Stimulated activated CD4-positive, alpha-beta T cell treated with anti-CD3 and anti-CD28 coated beads, Interleukin-2, amount 100 ng/mL, for 24 hours (primary cell): Measurements from ENCODE around the gene SHROOM2.

Source experiments
- DNase-seq, 2 donors: peaks; one replicate each; pipeline ENCODE4 v3.0.0-alpha.2; 2020

The SHROOM2 gene

GRCh38 chrX:9903146-9903545 is 116.9 kb downstream of the SHROOM2 start:
- no peak for DNase-seq

GRCh38 chrX:9905288-9905687 is 119.1 kb downstream of the SHROOM2 start:
- no peak for DNase-seq

DNA sequence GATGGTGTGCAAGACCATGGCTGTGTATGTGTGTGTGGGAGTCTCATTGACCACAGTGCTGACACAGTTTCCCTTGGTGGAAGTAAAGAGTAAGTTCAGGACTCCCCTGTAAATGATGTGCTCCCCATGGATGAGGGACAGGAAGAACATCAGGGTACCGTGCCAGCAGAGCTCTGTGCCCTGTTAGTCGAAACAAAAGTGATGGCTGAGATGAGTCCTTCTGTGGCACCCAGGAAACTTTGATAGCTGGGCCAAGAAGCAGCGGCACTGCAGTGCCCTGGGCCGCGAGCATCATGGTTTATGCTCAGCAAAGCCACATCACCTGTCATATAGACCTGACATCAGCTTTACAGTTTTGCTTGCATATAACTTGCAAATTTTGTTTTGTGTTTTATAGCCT is 119.5 kb downstream of the SHROOM2 start:
- DNase-seq = no peak

- no peak for DNase-seq
Measured at GRCh38 chrX:9906919-9907318, 120.7 kb downstream of the SHROOM2 start.

- DNase-seq = no peak
Measured at GRCh38 chrX:9907645-9908387, 121.6 kb downstream of the SHROOM2 start.

GRCh38 chrX:9909254-9909653 is 123.0 kb downstream of the SHROOM2 start:
- no peak for DNase-seq

DNA sequence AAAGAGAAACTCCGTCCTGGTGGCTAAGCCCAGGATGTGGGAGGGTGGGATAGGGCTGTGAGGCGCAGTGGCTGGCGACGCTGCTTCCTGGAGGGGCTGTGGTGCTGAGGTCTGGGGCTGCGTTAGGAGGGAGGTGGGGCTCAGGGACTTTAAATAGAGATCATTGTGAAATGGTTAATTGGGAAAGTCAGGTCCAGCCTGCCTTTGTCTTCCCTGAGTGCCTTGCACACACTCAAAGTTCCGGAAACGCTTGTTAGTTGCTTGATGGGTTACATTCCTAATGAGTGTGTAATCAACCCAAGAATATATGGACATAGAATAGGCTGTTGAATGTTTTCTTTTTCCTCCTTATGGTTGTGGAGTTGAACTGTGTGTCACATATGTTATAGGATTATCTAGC is 125.3 kb downstream of the SHROOM2 start:
- no peak for DNase-seq

DNA sequence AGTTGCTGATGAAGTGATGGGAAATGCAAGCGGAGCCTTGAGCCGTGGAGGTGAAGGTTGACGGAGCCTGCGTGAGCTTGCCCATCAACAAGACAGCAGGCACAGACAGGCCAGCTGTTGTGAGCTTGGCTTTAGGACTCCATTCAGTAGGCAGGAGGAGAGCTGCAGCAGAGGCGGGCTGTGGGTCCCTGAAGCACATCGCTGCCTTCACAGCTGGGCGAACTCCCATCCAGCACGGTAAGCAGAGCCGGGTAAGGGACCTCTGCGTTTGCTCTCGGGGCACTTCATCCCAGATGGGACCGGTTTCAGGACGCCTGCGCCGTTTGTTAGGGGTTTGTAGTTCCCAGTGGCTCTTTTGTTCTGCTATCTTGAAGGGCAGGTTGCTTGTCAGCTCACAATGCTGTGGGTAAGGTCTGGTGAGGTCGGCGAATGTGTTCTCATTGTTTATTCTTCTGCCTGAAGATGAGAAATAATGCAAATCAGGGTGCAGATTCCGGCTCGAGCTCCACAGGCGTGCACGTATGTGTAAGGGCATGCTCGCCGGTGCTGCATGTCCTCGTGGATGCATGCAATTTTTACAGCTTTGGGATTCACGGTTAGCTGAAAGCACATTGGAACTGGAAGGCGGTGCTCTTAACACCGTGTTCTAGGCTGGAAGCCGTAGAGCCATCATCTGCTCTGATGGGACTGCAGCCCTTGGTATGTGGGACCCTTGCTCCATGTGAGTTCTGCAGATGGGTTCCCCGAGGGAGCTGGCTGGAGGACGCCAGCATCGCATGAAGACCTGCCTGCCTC is 126.3 kb downstream of the SHROOM2 start:
- DNase-seq = no peak

DNA sequence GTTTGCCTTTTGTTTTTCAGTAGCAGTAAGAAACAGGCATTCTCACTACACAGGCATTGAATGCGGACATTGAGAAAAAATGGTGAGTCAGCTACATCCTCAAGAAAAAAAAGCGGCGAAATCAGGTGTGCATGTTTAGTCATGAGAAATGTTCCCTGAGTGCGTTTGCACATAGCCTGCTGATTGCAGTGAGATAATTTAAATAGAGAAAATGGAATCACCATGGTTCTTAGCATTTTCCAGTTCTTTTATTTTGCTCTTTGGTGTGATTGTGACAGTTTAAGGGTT is 126.9 kb downstream of the SHROOM2 start:
- DNase-seq = no peak

DNA sequence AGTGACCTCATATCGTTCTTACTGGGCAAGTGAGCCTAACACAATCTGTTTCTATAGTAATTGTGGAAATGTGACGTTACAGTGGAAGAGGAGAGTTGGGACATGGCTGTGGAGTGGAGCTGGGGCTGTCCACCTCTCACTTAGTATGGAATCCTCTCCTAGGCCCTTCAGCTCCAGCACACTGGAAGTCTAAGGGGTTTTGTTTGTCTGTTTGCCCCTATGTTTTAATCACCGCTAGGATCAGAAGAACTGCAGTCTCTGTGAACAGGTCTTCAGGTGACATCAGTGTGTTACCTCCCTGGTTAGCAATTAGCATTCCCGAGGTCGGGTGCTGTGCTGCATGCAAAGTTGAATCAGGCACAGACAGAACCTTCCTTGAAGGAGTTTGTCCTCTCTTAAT is 131.6 kb downstream of the SHROOM2 start:
- DNase-seq = no peak

GRCh38 chrX:9919632-9920172 is 133.5 kb downstream of the SHROOM2 start:
- DNase-seq = no peak

GRCh38 chrX:9921407-9921806 is 135.2 kb downstream of the SHROOM2 start:
- DNase-seq = no peak

GRCh38 chrX:9923357-9923756 is 137.1 kb downstream of the SHROOM2 start:
- DNase-seq = no peak

- DNase-seq = no peak
Measured at GRCh38 chrX:9926002-9926401, 139.8 kb downstream of the SHROOM2 start.

- DNase-seq = no peak
Measured at GRCh38 chrX:9927698-9928482, 141.7 kb downstream of the SHROOM2 start.

DNA sequence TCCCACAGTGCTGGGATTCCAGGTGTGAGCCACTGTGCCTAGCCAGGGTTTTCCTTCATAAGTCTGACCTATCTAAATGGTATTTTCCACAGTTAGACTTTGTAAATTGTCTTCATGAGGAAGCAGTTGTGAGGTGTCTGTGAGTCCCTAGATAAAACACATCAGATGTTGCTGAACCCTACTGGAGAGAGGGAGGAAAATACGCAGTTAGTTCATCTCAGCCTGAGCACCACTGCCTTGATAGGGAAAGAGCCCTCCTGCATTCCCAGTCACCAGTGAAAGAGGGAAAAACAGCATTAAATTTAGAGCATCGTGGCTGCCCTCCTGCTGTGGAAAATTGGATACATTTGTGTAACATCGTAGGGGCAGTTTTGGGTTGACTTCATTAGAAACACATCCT is 149.2 kb downstream of the SHROOM2 start:
- DNase-seq = no peak

- no peak for DNase-seq
Measured at GRCh38 chrX:9937761-9938160, 151.5 kb downstream of the SHROOM2 start.

- DNase-seq = no peak
Measured at GRCh38 chrX:9938516-9938915, 152.3 kb downstream of the SHROOM2 start.

GRCh38 chrX:9940421-9940820 is 154.2 kb downstream of the SHROOM2 start:
- no peak for DNase-seq

- DNase-seq = peak; percentile 67 to 70
Measured at GRCh38 chrX:9942086-9942485, 155.9 kb downstream of the SHROOM2 start.

GRCh38 chrX:9943420-9943819 is 157.2 kb downstream of the SHROOM2 start:
- DNase-seq = no peak

DNA sequence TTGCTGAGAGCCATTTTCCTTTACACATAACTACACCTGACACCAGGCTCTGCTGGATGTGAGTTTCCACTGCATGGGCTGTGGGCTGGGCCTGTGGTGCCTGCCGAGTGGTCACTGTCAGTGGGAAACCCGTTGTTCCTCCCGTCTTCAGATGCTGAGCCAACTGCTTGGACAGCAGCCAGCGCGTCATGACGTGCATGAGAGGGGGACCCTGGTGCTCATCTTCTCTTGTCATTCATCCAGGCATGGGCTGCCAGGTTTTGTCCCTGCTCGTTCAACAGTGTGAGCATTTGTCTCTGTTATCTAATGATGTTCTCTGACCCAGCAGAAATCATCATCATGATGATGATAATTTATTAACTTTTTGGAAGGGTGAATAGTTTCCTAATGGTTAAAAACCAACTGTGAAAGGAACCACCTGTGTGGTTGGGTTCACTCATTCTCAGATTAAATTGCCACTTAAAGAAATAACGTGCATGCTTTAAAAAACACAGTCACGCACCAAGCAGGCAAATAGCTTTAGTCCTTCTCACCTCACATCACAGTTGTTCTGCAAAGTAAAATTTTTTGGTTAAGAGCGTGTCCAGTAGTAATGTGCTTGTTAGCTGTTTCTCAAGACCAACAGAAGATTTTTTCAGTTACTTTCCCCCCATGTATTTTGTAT is 161.0 kb downstream of the SHROOM2 start:
- DNase-seq = no peak

DNA sequence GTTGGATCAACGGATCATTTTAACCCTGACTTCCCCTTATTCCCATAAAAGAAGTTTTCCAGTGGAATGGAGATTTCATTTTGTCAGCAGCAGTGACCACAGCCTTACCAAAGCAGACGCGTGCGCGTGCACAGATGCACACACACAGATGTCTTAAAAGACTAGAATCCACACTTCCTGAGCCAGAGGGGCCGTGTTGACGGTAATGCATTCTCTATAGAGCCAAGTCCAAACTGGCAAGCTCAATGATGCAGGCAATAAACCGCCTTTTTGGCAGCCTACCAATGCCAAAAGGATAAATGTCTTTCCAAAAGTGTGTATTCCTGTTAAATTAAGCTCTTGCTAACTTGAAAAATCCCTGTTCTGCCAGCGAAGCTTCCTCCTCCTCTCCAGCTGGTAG is 162.2 kb downstream of the SHROOM2 start:
- no peak for DNase-seq
